HCT116 (cell line): Measurements from ENCODE around the gene OTOR. TPM values are rescaled to one million over a fixed set of nuclear protein-coding genes. Genes with fewer than 3 reads are reported as not detected.

Experiments
- ATAC-seq: fragments of 200-7000 bp; cut with Tn5 transposase; 2 replicates; pipeline ENCODE4 v1.9.1; 2020; ENCODE audit warnings: mild to moderate bottlenecking, moderate library complexity
- BruUV-seq: library from RNA; stranded (reverse); fragments of 400-500 nt; replicated peaks from 2 replicates; lab custom pipeline; 2021; lab: Mats Ljungman, UMichigan
- CTCF ChIA-PET: fragments of 300-600 bp; sonication (Branson Sonifier 250); formaldehyde crosslinking; loops from one replicate; lab custom pipeline; 2021; ENCODE audit warnings: antibody characterized with exemption; lab: Charles Lee
- POLR2A ChIA-PET: fragments of 300-600, 350-600 bp; sonication (Branson Sonifier 250); formaldehyde crosslinking; loops from one replicate; lab custom pipeline; 2021; ENCODE audit warnings: antibody characterized with exemption; lab: Charles Lee
- RAD21 ChIA-PET, 2 experiments: fragments of 300-600 bp; sonication (Branson Sonifier 250); formaldehyde crosslinking; loops; one replicate each; lab custom pipeline; 2023; ENCODE audit warnings: low total read pairs in 2 of 2; ENCODE audit not compliant: uncharacterized antibody in 2 of 2, unreplicated experiment in 2 of 2, low non-redundant PET in 1 of 2; lab: Charles Lee
- DNase-seq: peaks from one replicate; pipeline ENCODE4 v3.0.0-alpha.2; 2010; ENCODE audit warnings: low read depth, low spot score
- H2AFZ ChIP-seq: fragments of 200-600 bp; shearing (Covaris generic), sonication (generic); 2 replicates; pipeline ENCODE4 v1.6.1; 2017; ENCODE audit warnings: low read depth, mixed run types, mixed read lengths, antibody characterized with exemption, low read length; ENCODE audit not compliant: poor library complexity, severe bottlenecking
- H3K27ac ChIP-seq: 2 replicates; pipeline ENCODE4 v1.5.1; 2012; ENCODE audit warnings: low read depth, low read length
- H3K27me3 ChIP-seq: fragments of 200-600 bp; sonication (generic); 2 replicates; pipeline ENCODE4 v1.6.1; 2016; ENCODE audit warnings: mixed run types, low read length, mixed read lengths; ENCODE audit not compliant: insufficient read depth
- H3K36me3 ChIP-seq, 2 experiments: fragments of 200-500 bp in 1 of 2; fragments of 200-600 bp in 1 of 2; sonication (Bioruptor generic) in 1 of 2; sonication (generic) in 1 of 2; 2 replicates each; pipeline versions ENCODE4 v1.5.1 to v1.6.1; 2014 to 2016; ENCODE audit warnings: low read length in 2 of 2, inconsistent platforms in 1 of 2, mixed read lengths in 1 of 2, mixed run types in 1 of 2; ENCODE audit not compliant: insufficient read depth in 2 of 2, control insufficient read depth in 1 of 2
- H3K4me1 ChIP-seq, 2 experiments: fragments of 200-600 bp in 1 of 2; sonication (generic) in 1 of 2; 2 replicates each; pipeline versions ENCODE4 v1.5.1 to v1.6.1; 2012 to 2017; ENCODE audit warnings: low read length in 2 of 2, inconsistent platforms in 1 of 2, mild to moderate bottlenecking in 1 of 2, mixed read lengths in 1 of 2, mixed run types in 1 of 2, moderate library complexity in 1 of 2; ENCODE audit not compliant: insufficient read depth in 2 of 2, control insufficient read depth in 1 of 2
- H3K4me2 ChIP-seq: fragments of 200-600 bp; sonication (generic); 2 replicates; pipeline ENCODE4 v1.6.1; 2017; ENCODE audit warnings: mixed run types, low read length, mixed read lengths
- H3K4me3 ChIP-seq, 2 experiments: fragments of 200-600 bp in 1 of 2; sonication (generic) in 1 of 2; replicated peaks in 1 of 2; 2 replicates each; pipeline ENCODE4 v1.5.1; 2011 to 2016; ENCODE audit warnings: low read length in 2 of 2, control low read depth in 1 of 2, low read depth in 1 of 2, mild to moderate bottlenecking in 1 of 2, mixed read lengths in 1 of 2, mixed run types in 1 of 2
- H3K79me2 ChIP-seq: fragments of 200-600 bp; sonication (generic); 2 replicates; pipeline ENCODE4 v1.6.1; 2017; ENCODE audit warnings: mild to moderate bottlenecking, mixed run types, low read length, moderate library complexity, mixed read lengths; ENCODE audit not compliant: insufficient read depth
- H3K9ac ChIP-seq: fragments of 200-600 bp; sonication (generic); 2 replicates; pipeline ENCODE4 v1.6.1; 2016; ENCODE audit warnings: low read length, mixed read lengths
- H3K9me2 ChIP-seq: fragments of 200-600 bp; sonication (generic), shearing (Covaris generic); 2 replicates; pipeline ENCODE4 v1.6.1; 2017; ENCODE audit warnings: mixed run types, mild to moderate bottlenecking, moderate library complexity; ENCODE audit not compliant: insufficient read depth
- H3K9me3 ChIP-seq, 2 experiments: fragments of 200-500 bp in 1 of 2; fragments of 200-600 bp in 1 of 2; sonication (Bioruptor generic) in 1 of 2; sonication (generic) in 1 of 2; 2 replicates each; pipeline ENCODE4 v1.6.1; 2014 to 2017; ENCODE audit warnings: low read length in 2 of 2, mixed read lengths in 2 of 2, inconsistent platforms in 1 of 2, low read depth in 1 of 2, mild to moderate bottlenecking in 1 of 2, mixed run types in 1 of 2, moderate library complexity in 1 of 2; ENCODE audit not compliant: control insufficient read depth in 1 of 2, insufficient read depth in 1 of 2
- H4K20me1 ChIP-seq: fragments of 200-600 bp; sonication (generic), shearing (Covaris generic); 2 replicates; pipeline ENCODE4 v1.6.1; 2017; ENCODE audit warnings: mixed run types, mild to moderate bottlenecking, moderate library complexity; ENCODE audit not compliant: insufficient read depth
- CTCF ChIP-seq, 3 experiments: fragments of 200-600 bp in 1 of 3; sonication (generic) in 1 of 3; IDR thresholded peaks in 2 of 3; conservative IDR thresholded peaks in 1 of 3; 2 replicates each; pipeline ENCODE4 v1.5.1; 2012 to 2017; ENCODE audit warnings: low read depth in 2 of 3, low read length in 2 of 3, antibody characterized with exemption in 1 of 3, borderline replicate concordance in 1 of 3, control low read depth in 1 of 3, mild to moderate bottlenecking in 1 of 3, mixed read lengths in 1 of 3, mixed run types in 1 of 3, moderate library complexity in 1 of 3; ENCODE audit not compliant: insufficient read depth in 1 of 3
- EGR1 ChIP-seq: IDR thresholded peaks from 2 replicates; pipeline ENCODE4 v1.6.1; 2012; ENCODE audit warnings: low read depth
- ELF1 ChIP-seq: IDR thresholded peaks from 2 replicates; pipeline ENCODE4 v1.6.1; 2012; ENCODE audit warnings: low read depth, borderline replicate concordance
- EZH2phosphoT487 ChIP-seq: fragments of 200-600 bp; IDR thresholded peaks from 2 replicates; pipeline ENCODE4 v1.6.1; 2018; ENCODE audit warnings: antibody characterized with exemption, borderline replicate concordance
- MAX ChIP-seq: IDR thresholded peaks from 2 replicates; pipeline ENCODE4 v1.6.1; 2012
- POLR2A ChIP-seq: IDR thresholded peaks from 2 replicates; pipeline ENCODE4 v1.7.0; 2011; ENCODE audit warnings: borderline replicate concordance; ENCODE audit not compliant: insufficient read depth, insufficient read length; ENCODE audit errors: extremely low read depth
- POLR2AphosphoS5 ChIP-seq: IDR thresholded peaks from 2 replicates; pipeline ENCODE4 v1.6.1; 2011; ENCODE audit warnings: mild to moderate bottlenecking, low read depth, low read length, moderate library complexity
- SIN3A ChIP-seq: IDR thresholded peaks from 2 replicates; pipeline ENCODE4 v1.6.1; 2012; ENCODE audit warnings: low read depth
- TCF7L2 ChIP-seq: IDR thresholded peaks from 2 replicates; pipeline ENCODE4 v1.7.0; 2011; ENCODE audit warnings: borderline replicate concordance, inconsistent platforms; ENCODE audit not compliant: insufficient read depth, insufficient read length; ENCODE audit errors: extremely low read depth
- YY1 ChIP-seq: IDR thresholded peaks from 2 replicates; pipeline ENCODE4 v1.6.1; 2011; ENCODE audit warnings: low read length, low read depth, moderate library complexity, mild to moderate bottlenecking; ENCODE audit not compliant: insufficient replicate concordance; ENCODE audit errors: extremely low read depth
- intact Hi-C: fragments of 100-400 bp; cut with micrococcal nuclease; formaldehyde crosslinking; loops from 2 replicates; pipeline ENCODE4 v1.10.0; 2022
- total RNA-seq: library from RNA; stranded (reverse); gene quantifications from one replicate; pipeline ENCODE4 v1.2.1, GENCODE V29; 2021; ENCODE audit not compliant: unreplicated experiment
- TF ChIP-seq, protein P1 (sequence below): IDR thresholded peaks from 2 replicates; pipeline ENCODE4 v1.6.1; 2012

Gene OTOR
- total RNA-seq, 1 experiment from 2014 or later = not detected

DNA sequence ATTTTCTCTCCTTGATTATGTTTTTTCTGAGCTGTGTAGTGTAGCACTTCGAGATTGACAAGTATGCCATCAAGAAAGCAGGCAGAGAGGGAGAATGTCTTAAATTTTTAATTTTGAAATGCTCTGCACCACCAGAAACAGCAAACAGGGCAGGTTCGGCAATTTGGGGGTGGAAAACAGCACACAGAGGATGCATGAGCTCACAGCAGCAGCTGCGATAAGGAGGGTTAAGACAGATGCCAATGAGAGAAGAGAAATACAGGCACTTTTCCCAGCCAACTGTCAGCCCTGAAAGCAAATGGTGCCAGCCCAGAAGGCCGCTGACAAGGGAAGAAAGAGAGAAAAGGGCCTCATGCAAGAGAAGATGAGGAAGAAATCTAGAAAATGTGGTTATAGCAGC, 33.4 kb upstream of the OTOR start:
- Histone ChIP-seq H3K4me2 (no peak overlapping the region), H3K9ac (no peak overlapping the region), H3K4me3 (no peak overlapping the region), H3K79me2 (no peaks in the 10 kb centered on the region), H4K20me1 (no peaks in the 10 kb centered on the region), H3K27ac (no peak overlapping the region), H3K9me2 (no peaks in the 10 kb centered on the region), H3K27me3 (peaks cover 15% of the 10 kb centered on the region; the same call in 1 of the 2 replicates), H3K36me3 (no peaks in the 10 kb centered on the region), H2AFZ (no peak overlapping the region), H3K4me1 (no peaks in the 10 kb centered on the region), H3K9me3 (no peaks in the 10 kb centered on the region)
- POLR2A ChIA-PET = no interaction called here
- ATAC-seq = no peak
- intact Hi-C loops = no loop called here
- CTCF ChIA-PET = no interaction called here
- no peak for DNase-seq
- TF ChIP-seq YY1 (no peak), EZH2phosphoT487 (no peak), MAX (no peak), EGR1 (no peak), CTCF (IDR thresholded peaks at IDR 0.05 in 2 of 3, conservative IDR thresholded peaks at IDR 0.05 in 1 of 3; ENCODE audit: borderline replicate concordance in 1 of 3, insufficient read depth in 1 of 3, low read depth in 2 of 3, low read length in 2 of 3) (no peak), POLR2AphosphoS5 (no peak), ELF1 (no peak), TCF7L2 (no peak), POLR2A (no peak), SIN3A (no peak)
- TF ChIP-seq, protein P1, sequence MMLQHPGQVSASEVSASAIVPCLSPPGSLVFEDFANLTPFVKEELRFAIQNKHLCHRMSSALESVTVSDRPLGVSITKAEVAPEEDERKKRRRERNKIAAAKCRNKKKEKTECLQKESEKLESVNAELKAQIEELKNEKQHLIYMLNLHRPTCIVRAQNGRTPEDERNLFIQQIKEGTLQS = no peak
- RAD21 ChIA-PET = no interaction called here
- BruUV-seq = no TSS peak
